Amniotic stem cell (primary cell): ENCODE measurements around the gene RALGAPB.
"Not testable (repeated sequence)": the region's sequence is repeated elsewhere in the genome, so short reads cannot be mapped to it uniquely, and the experiment has no call there.

Source experiments
- DNase-seq: peaks from one replicate; lab custom pipeline; 2025; lab: John Stamatoyannopoulos, UW

Gene RALGAPB

GRCh38 chr20:38585404-38586180, 112.9 kb downstream of the RALGAPB start:
- DNase-seq, result no peak

- DNase-seq, result no peak
Measured at GRCh38 chr20:38586181-38586525, 113.5 kb downstream of the RALGAPB start.

- DNase-seq, result no peak
Measured at GRCh38 chr20:38588303-38588702, 115.7 kb downstream of the RALGAPB start.

- no peak for DNase-seq
Measured at GRCh38 chr20:38589351-38589750, 116.7 kb downstream of the RALGAPB start.

- DNase-seq, result no peak
Measured at GRCh38 chr20:38589967-38590675, 117.5 kb downstream of the RALGAPB start.

GRCh38 chr20:38590676-38591473, 118.2 kb downstream of the RALGAPB start:
- no peak for DNase-seq

- DNase-seq, result no peak
Measured at GRCh38 chr20:38591474-38592410, 119.1 kb downstream of the RALGAPB start.

- not testable (repeated sequence) for DNase-seq
Measured at GRCh38 chr20:38592411-38592790, 119.8 kb downstream of the RALGAPB start.

GRCh38 chr20:38594281-38594680, 121.6 kb downstream of the RALGAPB start:
- not testable (repeated sequence) for DNase-seq

GRCh38 chr20:38595886-38596285, 123.2 kb downstream of the RALGAPB start:
- DNase-seq, result not testable (repeated sequence)

GRCh38 chr20:38599410-38599882, 126.8 kb downstream of the RALGAPB start:
- DNase-seq, result no peak

- DNase-seq, result no peak
Measured at GRCh38 chr20:38600057-38600456, 127.4 kb downstream of the RALGAPB start.

GRCh38 chr20:38601216-38602184, 128.9 kb downstream of the RALGAPB start, which contains the start of gene ARHGAP40:
ARHGAP40 (plus strand) TSS chr20:38601809.
- no peak for DNase-seq

- no peak for DNase-seq
Measured at GRCh38 chr20:38602185-38602581, 129.5 kb downstream of the RALGAPB start.

GRCh38 chr20:38603286-38603685, 130.6 kb downstream of the RALGAPB start:
- DNase-seq, result no peak

- DNase-seq, result no peak
Measured at GRCh38 chr20:38604873-38605303, 132.2 kb downstream of the RALGAPB start.

- DNase-seq, result no peak
Measured at GRCh38 chr20:38607351-38607750, 134.7 kb downstream of the RALGAPB start.

- no peak for DNase-seq
Measured at GRCh38 chr20:38608188-38608587, 135.5 kb downstream of the RALGAPB start.

- DNase-seq, result no peak
Measured at GRCh38 chr20:38609815-38610214, 137.2 kb downstream of the RALGAPB start.

- no peak for DNase-seq
Measured at GRCh38 chr20:38610521-38610920, 137.9 kb downstream of the RALGAPB start.
